ENCODE data around the gene KIF5A. TPM values are rescaled to one million over a fixed set of nuclear protein-coding genes. Genes with fewer than 3 reads are reported as not detected.

KIF5A gene
- polyA plus RNA-seq, 1 of the 3 experiments (the other 2 are of a cell fraction): 6.2 TPM

GRCh38 chr12:57522011-57522886 is 27.6 kb upstream of the KIF5A start, which contains the start of gene MBD6:
Gene MBD6, plus strand, starts transcription at chr12:57522824. Its CDS starts 1,480 bp downstream, at chr12:57524304.
- no peaks in the 10 kb centered on the region for H3K27me3 ChIP-seq (ENCODE audit: insufficient read depth)
- DNase-seq: peak; percentile 98
- H4K20me1 ChIP-seq (ENCODE audit: insufficient read depth): peaks cover 36% of the 10 kb centered on the region
- peaks cover 58% of the 10 kb centered on the region for H3K79me2 ChIP-seq (ENCODE audit: insufficient read depth)
- no peaks in the 10 kb centered on the region for H3K9me3 ChIP-seq
- H3K36me3 ChIP-seq (replicated peaks in 1 of 2; ENCODE audit: control insufficient read depth in 1 of 2, insufficient read depth in 2 of 2, low read length in 1 of 2): peaks cover 33 to 41% of the 10 kb centered on the region in 2 experiments
- peak within 1 kb of the TSS; percentile 15; the same call in 1 of the 2 replicates for H2AFZ ChIP-seq (ENCODE audit: low read depth)
- H3K4me1 ChIP-seq (ENCODE audit: control insufficient read depth in 1 of 2, insufficient read depth in 2 of 2, low read depth in 1 of 2, low read length in 1 of 2): peaks cover 39 to 46% of the 10 kb centered on the region in 2 experiments
- peak within 1 kb of the TSS; percentile 72 to 88 for H3K4me3 ChIP-seq (ENCODE audit: low read depth in 2 of 2, low read length in 1 of 2)
- peaks cover 40% of the 10 kb centered on the region for H3F3A ChIP-seq (replicated peaks; ENCODE audit: insufficient read depth)
- ChIA-PET POLR2A (no interaction called here), CTCF (no interaction called here)
- peak within 1 kb of the TSS; percentile 94 for H3K4me2 ChIP-seq
- H3K27ac ChIP-seq (ENCODE audit: low read depth in 2 of 2, low read length in 1 of 2): peak within 1 kb of the TSS; percentile 93
- 6% methylated on average over 7 of the region's 57 CpGs for WGBS (ENCODE audit: low lambda C conversion rate)
- H3K9me2 ChIP-seq: no peaks in the 10 kb centered on the region
- H3K9ac ChIP-seq: peak within 1 kb of the TSS; percentile 86
- TF ChIP-seq YY1 (IDR thresholded peaks at IDR 0.05; ENCODE audit: low read depth) (peak; percentile 36; the same call in 1 of the 2 replicates), USF1 (IDR thresholded peaks at IDR 0.05; ENCODE audit: borderline replicate concordance, low read depth) (peak; percentile 78), NRF1 (IDR thresholded peaks at IDR 0.05; ENCODE audit: low read depth, low read length) (peak; percentile 77), TAF1 (IDR thresholded peaks at IDR 0.05; ENCODE audit: borderline replicate concordance, low read depth, low read length) (no peak), CHD2 (IDR thresholded peaks at IDR 0.05; ENCODE audit: low read length, partially characterized antibody) (peak; percentile 48), EP300 (IDR thresholded peaks at IDR 0.05; ENCODE audit: borderline replicate concordance in 1 of 2, low read depth in 1 of 2, low read length in 1 of 2) (peak; percentile 2 to 44; a peak in 1 of 4 replicates), MXI1 (IDR thresholded peaks at IDR 0.05; ENCODE audit: low read depth, low read length) (peak; percentile 97), MEF2A (IDR thresholded peaks at IDR 0.05; ENCODE audit: borderline replicate concordance, low read depth) (no peak; the same call in 1 of the 2 replicates), TCF12 (IDR thresholded peaks at IDR 0.05) (0 out of 2 replicates have a peak, but pooled peaks have one; percentile 5), TEAD4 (IDR thresholded peaks at IDR 0.05; ENCODE audit: borderline replicate concordance, insufficient read depth) (0 out of 2 replicates have a peak, but pooled peaks have one; percentile 14), SIN3A (IDR thresholded peaks at IDR 0.05; ENCODE audit: borderline replicate concordance, low read depth, low read length) (peak; percentile 54; the same call in 1 of the 2 replicates), RXRA (IDR thresholded peaks at IDR 0.05; ENCODE audit: borderline replicate concordance, low read depth) (no peak)

GRCh38 chr12:57522887-57523705 is 26.7 kb upstream of the KIF5A start:
- DNase-seq: no peak
- H2AFZ ChIP-seq (ENCODE audit: low read depth): no peak overlapping the region

More at GRCh38 chr12:57522887-57523705, 26.7 kb upstream of the KIF5A start:
- Histone ChIP-seq H3K4me2 (peak overlapping the region; percentile 94), H3K9me3 (no peaks in the 10 kb centered on the region), H4K20me1 (ENCODE audit: insufficient read depth) (peaks cover 28% of the 10 kb centered on the region), H3K9ac (peak overlapping the region; percentile 86), H3K9me2 (no peaks in the 10 kb centered on the region), H3K4me3 (ENCODE audit: low read depth in 2 of 2, low read length in 1 of 2) (peak overlapping the region; percentile 72 to 88), H3K4me1 (ENCODE audit: control insufficient read depth in 1 of 2, insufficient read depth in 2 of 2, low read depth in 1 of 2, low read length in 1 of 2) (peaks cover 31 to 46% of the 10 kb centered on the region in 2 experiments), H3K79me2 (ENCODE audit: insufficient read depth) (peaks cover 50% of the 10 kb centered on the region), H3K36me3 (replicated peaks in 1 of 2; ENCODE audit: control insufficient read depth in 1 of 2, insufficient read depth in 2 of 2, low read length in 1 of 2) (peaks cover 33 to 42% of the 10 kb centered on the region in 2 experiments), H3F3A (replicated peaks; ENCODE audit: insufficient read depth) (peaks cover 32% of the 10 kb centered on the region), H3K27ac (ENCODE audit: low read depth in 2 of 2, low read length in 1 of 2) (peak overlapping the region; percentile 81 to 93), H3K27me3 (ENCODE audit: insufficient read depth) (no peaks in the 10 kb centered on the region)
- WGBS (ENCODE audit: low lambda C conversion rate): 2% methylated on average over 27 of the region's 38 CpGs
- CTCF ChIA-PET: interaction anchor here (0.9 to 1.5 kb wide), 3 partner anchors 61 to 284 kb away, joined by 3 to 9 read pairs (median 3); no protein-coding TSS in a partner anchor
- POLR2A ChIA-PET: interaction anchor here (0.6 to 1.8 kb wide), 2 partner anchors 9 to 99 kb away, joined by 3 to 8 read pairs; no protein-coding TSS in a partner anchor
- no peak for TF ChIP-seq FOXJ3 (CRISPR knock-in tag; IDR thresholded peaks at IDR 0.05)
- TF ChIP-seq TEAD4 (IDR thresholded peaks at IDR 0.05; ENCODE audit: borderline replicate concordance, insufficient read depth): no peak
- TF ChIP-seq CTCF (IDR thresholded peaks at IDR 0.05): 0 out of 2 replicates have a peak, but pooled peaks have one; percentile 13
- TF ChIP-seq TAF1 (IDR thresholded peaks at IDR 0.05; ENCODE audit: borderline replicate concordance, low read depth, low read length): 0 out of 2 replicates have a peak, but pooled peaks have one; percentile 14
- no peak for TF ChIP-seq ELF1 (IDR thresholded peaks at IDR 0.05)
- TF ChIP-seq TCF12 (IDR thresholded peaks at IDR 0.05): no peak
